Keratinocyte (primary cell): Measurements from ENCODE around the gene SORL1. TPM values are rescaled to one million over a fixed set of nuclear protein-coding genes. Genes with fewer than 3 reads are reported as not detected.

ENCODE experiments used
- DNase-seq: peaks from one replicate; pipeline ENCODE4 v3.0.0-alpha.2; 2011; ENCODE audit warnings: low read depth, missing footprints, low spot score
- FAIRE-seq: peaks from 2 replicates; lab custom pipeline; 2011; peaks lifted over from hg19 to GRCh38; lab: Jason Lieb, UNC
- H2AFZ ChIP-seq: 2 replicates; pipeline ENCODE4 v1.6.0; 2012; ENCODE audit warnings: low read length, control low read depth, inconsistent platforms; ENCODE audit not compliant: control insufficient read depth
- H3K27ac ChIP-seq: 2 replicates; pipeline ENCODE4 v1.5.1; 2011; ENCODE audit warnings: low read length; ENCODE audit not compliant: control insufficient read depth, insufficient read depth
- H3K27me3 ChIP-seq: 3 replicates; pipeline ENCODE4 v1.6.0; 2011; ENCODE audit warnings: low read length; ENCODE audit not compliant: control insufficient read depth, insufficient read depth; ENCODE audit errors: extremely low read depth
- H3K36me3 ChIP-seq, 2 experiments: 2 replicates in 1 of 2; 3 replicates in 1 of 2; pipeline ENCODE4 v1.5.1; 2011; ENCODE audit warnings: low read length in 2 of 2, mild to moderate bottlenecking in 1 of 2; ENCODE audit not compliant: control insufficient read depth in 2 of 2, insufficient read depth in 2 of 2; ENCODE audit errors: extremely low read depth in 1 of 2
- H3K4me1 ChIP-seq: 3 replicates; pipeline ENCODE4 v1.5.1; 2011; ENCODE audit warnings: low read length; ENCODE audit not compliant: control insufficient read depth, insufficient read depth; ENCODE audit errors: extremely low read depth
- H3K4me2 ChIP-seq: 3 replicates; pipeline ENCODE4 v1.6.0; 2011; ENCODE audit warnings: low read depth, low read length; ENCODE audit not compliant: control insufficient read depth, insufficient read depth; ENCODE audit errors: extremely low read depth
- H3K4me3 ChIP-seq, 3 experiments: fragments of 200-600 bp in 1 of 3; sonication (generic) in 1 of 3; 2 replicates in 2 of 3; 3 replicates in 1 of 3; pipeline ENCODE4 v1.5.1; 2011 to 2016; ENCODE audit warnings: low read length in 3 of 3, mild to moderate bottlenecking in 3 of 3, control low read depth in 2 of 3, inconsistent platforms in 1 of 3, low read depth in 1 of 3, mixed read lengths in 1 of 3, mixed run types in 1 of 3, moderate library complexity in 1 of 3; ENCODE audit not compliant: control insufficient read depth in 2 of 3, insufficient read depth in 2 of 3; ENCODE audit errors: extremely low read depth in 1 of 3
- H3K79me2 ChIP-seq: 2 replicates; pipeline ENCODE4 v1.6.0; 2012; ENCODE audit warnings: low read length; ENCODE audit not compliant: control insufficient read depth, insufficient read depth
- H3K9ac ChIP-seq: 3 replicates; pipeline ENCODE4 v1.6.0; 2011; ENCODE audit warnings: low read length; ENCODE audit not compliant: control insufficient read depth, insufficient read depth; ENCODE audit errors: extremely low read depth
- H3K9me1 ChIP-seq: 3 replicates; pipeline ENCODE4 v1.6.0; 2011; ENCODE audit warnings: low read length; ENCODE audit not compliant: control insufficient read depth, insufficient read depth; ENCODE audit errors: extremely low read depth
- H3K9me3 ChIP-seq: 2 replicates; pipeline ENCODE4 v1.5.1; 2012; ENCODE audit warnings: low read depth, low read length; ENCODE audit not compliant: control insufficient read depth
- H4K20me1 ChIP-seq: 3 replicates; pipeline ENCODE4 v1.6.0; 2011; ENCODE audit warnings: low read length; ENCODE audit not compliant: control insufficient read depth, insufficient read depth; ENCODE audit errors: extremely low read depth
- CTCF ChIP-seq, 3 experiments: IDR thresholded peaks in 1 of 3; conservative IDR thresholded peaks in 1 of 3; optimal IDR thresholded peaks in 1 of 3; 2 replicates in 2 of 3; 3 replicates in 1 of 3; pipeline versions ENCODE3 to v1.5.1; 2011; ENCODE audit warnings: low read length in 3 of 3, mild to moderate bottlenecking in 3 of 3, moderate library complexity in 2 of 3, control low read depth in 1 of 3, inconsistent platforms in 1 of 3; ENCODE audit not compliant: insufficient read depth in 2 of 3; ENCODE audit errors: extremely low read depth in 1 of 3
- EZH2 ChIP-seq: IDR thresholded peaks from one replicate; pipeline ENCODE4 v1.6.1; 2012; ENCODE audit warnings: inconsistent platforms, mild to moderate bottlenecking, low read length, moderate library complexity
- dilution Hi-C: fragments of 300-500 bp; cut with MboI; formaldehyde crosslinking; loops from one replicate; pipeline ENCODE4 v1.7.0; 2020; ENCODE audit warnings: low sequenced_read_pairs; ENCODE audit not compliant: extremely low pct_ligation_motif_present
- polyA plus RNA-seq, 5 experiments: library from polyadenylated mRNA; depleted of rRNA in 3 of 5; stranded (reverse) in 3 of 5; stranded (forward) in 1 of 5; unstranded in 1 of 5; fragments of >200 nt; gene quantifications; 1 replicate in 1 of 5; 2 replicates in 3 of 5; 3 replicates in 1 of 5; pipeline versions ENCODE4 v1.2.1 to v1.2.3, GENCODE V29; 2011 to 2012; ENCODE audit warnings: missing spikeins in 2 of 5, low read depth in 1 of 5, low replicate concordance in 1 of 5

The SORL1 gene
- polyA plus RNA-seq, 1 donor (not counting 4 experiments of a cell fraction or from before 2014, with no cell fraction given): 38.9 TPM

- peaks cover 24 to 37% of the 10 kb centered on the region in 2 experiments for H3K36me3 ChIP-seq
- no peaks in the 10 kb centered on the region for H3K27me3 ChIP-seq
- H3K9me1 ChIP-seq: no peaks in the 10 kb centered on the region
- no peaks in the 10 kb centered on the region for H3K79me2 ChIP-seq
- DNase-seq (no peak), FAIRE-seq (no peak)
- dilution Hi-C loops: no loop called here
- H3K4me2 ChIP-seq: no peak overlapping the region
- H3K4me1 ChIP-seq: no peaks in the 10 kb centered on the region
- H3K9me3 ChIP-seq: no peaks in the 10 kb centered on the region
- H3K4me3 ChIP-seq: no peak overlapping the region
- H4K20me1 ChIP-seq: peaks cover 5% of the 10 kb centered on the region
- H3K9ac ChIP-seq: no peak overlapping the region
- no peak overlapping the region for H3K27ac ChIP-seq
- H2AFZ ChIP-seq: no peak overlapping the region
- TF ChIP-seq EZH2 (no peak), CTCF (optimal IDR thresholded peaks at IDR 0.05 in 1 of 3, IDR thresholded peaks at IDR 0.05 in 1 of 3, conservative IDR thresholded peaks at IDR 0.05 in 1 of 3; ENCODE audit: extremely low read depth in 1 of 3, insufficient read depth in 2 of 3, low read length in 3 of 3) (no peak)
Measured at GRCh38 chr11:121606354-121606753, 154.2 kb downstream of the SORL1 start.

- dilution Hi-C loops: no loop called here
- H3K9me1 ChIP-seq: no peaks in the 10 kb centered on the region
- H2AFZ ChIP-seq: no peak overlapping the region
- no peaks in the 10 kb centered on the region for H3K79me2 ChIP-seq
- H3K27ac ChIP-seq: no peak overlapping the region
- H3K4me2 ChIP-seq: no peak overlapping the region
- TF ChIP-seq CTCF (optimal IDR thresholded peaks at IDR 0.05 in 1 of 3, IDR thresholded peaks at IDR 0.05 in 1 of 3, conservative IDR thresholded peaks at IDR 0.05 in 1 of 3; ENCODE audit: extremely low read depth in 1 of 3, insufficient read depth in 2 of 3, low read length in 3 of 3) (no peak), EZH2 (no peak)
- H3K9ac ChIP-seq: no peak overlapping the region
- no peaks in the 10 kb centered on the region for H3K27me3 ChIP-seq
- DNase-seq (no peak), FAIRE-seq (no peak)
- H3K4me3 ChIP-seq: no peak overlapping the region
- H3K36me3 ChIP-seq: peaks cover 27 to 37% of the 10 kb centered on the region in 2 experiments
- H3K4me1 ChIP-seq: no peaks in the 10 kb centered on the region
- H3K9me3 ChIP-seq: no peaks in the 10 kb centered on the region
- peaks cover 5% of the 10 kb centered on the region for H4K20me1 ChIP-seq
Measured at GRCh38 chr11:121607341-121607740, 155.2 kb downstream of the SORL1 start.
